Measurements from ENCODE around the gene MCTP1.
"Not testable (repeated sequence)": the region's sequence is repeated elsewhere in the genome, so short reads cannot be mapped to it uniquely, and the experiment has no call there.

The MCTP1 gene

DNA sequence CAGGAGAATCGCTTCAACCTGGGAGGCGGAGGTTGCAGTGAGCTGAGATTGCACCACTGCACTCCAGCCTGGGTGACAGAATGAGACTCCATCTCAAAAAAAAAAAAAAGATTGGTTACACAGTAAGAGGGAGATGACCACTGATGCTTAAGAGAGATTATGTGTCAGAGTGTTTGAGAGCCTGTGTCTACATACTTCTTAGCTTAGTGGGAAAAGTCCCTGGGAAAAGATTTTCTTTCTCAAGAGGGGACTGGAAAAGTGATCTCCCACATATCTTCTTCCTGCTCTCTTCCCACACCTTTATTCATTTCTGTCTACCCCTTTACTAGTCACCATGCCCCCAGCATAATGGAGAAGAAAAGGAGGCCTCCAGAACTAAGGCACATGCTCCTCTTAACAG is 55.2 kb downstream of the MCTP1 start:
- Histone ChIP-seq H3K36me3 (ENCODE audit: insufficient read depth, low read length) (no peaks in the 10 kb centered on the region), H3K9ac (ENCODE audit: low read depth, low read length) (no peak overlapping the region), H3K9me3 (ENCODE audit: control insufficient read depth, insufficient read depth, low read length) (no peaks in the 10 kb centered on the region), H3K4me1 (ENCODE audit: insufficient read depth, low read length) (no peaks in the 10 kb centered on the region)

- H3K36me3 ChIP-seq (ENCODE audit: insufficient read depth, low read length) = no peaks in the 10 kb centered on the region
- no peaks in the 10 kb centered on the region for H3K4me1 ChIP-seq (ENCODE audit: insufficient read depth, low read length)
- no peaks in the 10 kb centered on the region for H3K9me3 ChIP-seq (ENCODE audit: control insufficient read depth, insufficient read depth, low read length)
- no peak overlapping the region for H3K9ac ChIP-seq (ENCODE audit: low read depth, low read length)
Measured at GRCh38 chr5:95224701-95225459, 60.0 kb downstream of the MCTP1 start.

DNA sequence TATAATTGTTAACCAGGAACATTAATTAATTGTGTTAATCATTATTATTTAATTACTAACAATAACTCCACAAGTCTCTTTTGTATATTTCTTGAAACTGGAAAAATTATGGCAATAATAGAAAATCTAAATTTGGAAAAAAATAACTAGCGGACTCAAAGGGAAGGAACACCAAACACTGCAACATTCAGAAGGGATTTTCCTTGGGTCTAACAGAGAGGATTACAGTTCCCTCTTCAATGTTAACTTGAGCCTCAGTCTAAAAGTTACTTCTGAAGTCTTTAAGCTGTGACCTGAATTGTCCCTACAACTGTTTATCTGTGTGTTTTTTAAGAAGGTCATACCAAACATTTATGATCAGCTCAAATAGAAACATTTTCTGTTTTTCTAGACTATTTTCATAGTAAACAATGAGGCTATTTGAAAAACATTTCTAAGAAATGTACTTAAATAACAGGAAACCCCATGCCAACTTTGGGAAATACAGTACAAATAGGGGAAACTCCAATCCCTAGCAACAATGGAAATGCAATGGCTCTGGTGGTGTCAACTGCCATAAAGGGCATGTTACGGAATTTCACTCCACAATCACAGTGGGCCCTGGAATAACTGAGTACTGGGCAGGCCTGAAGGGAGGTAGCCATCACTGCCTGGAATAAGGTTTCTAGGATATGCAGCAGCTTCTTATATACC is 61.2 kb downstream of the MCTP1 start:
- no peak overlapping the region for H3K9ac ChIP-seq (ENCODE audit: low read depth, low read length)
- H3K9me3 ChIP-seq (ENCODE audit: control insufficient read depth, insufficient read depth, low read length) = no peaks in the 10 kb centered on the region
- H3K4me1 ChIP-seq (ENCODE audit: insufficient read depth, low read length) = no peaks in the 10 kb centered on the region
- no peaks in the 10 kb centered on the region for H3K36me3 ChIP-seq (ENCODE audit: insufficient read depth, low read length)

DNA sequence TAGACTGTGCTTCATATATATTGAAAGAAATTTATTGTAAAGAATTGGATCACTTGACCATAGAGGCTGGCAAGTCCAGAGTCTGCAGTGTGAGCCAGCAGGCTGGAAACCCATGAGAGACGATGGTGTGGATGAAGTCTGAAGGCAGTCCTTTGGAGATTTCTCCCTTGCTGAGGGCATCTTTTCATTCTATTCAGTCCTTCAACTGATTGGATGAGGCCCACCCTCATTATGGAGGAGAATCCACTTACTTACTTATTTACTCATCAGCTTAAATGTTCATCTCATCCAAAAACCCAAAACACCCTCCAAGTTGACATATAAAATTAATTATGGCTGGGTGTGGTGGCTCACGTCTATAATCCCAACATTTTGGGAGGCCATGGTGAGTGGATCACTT is 62.1 kb downstream of the MCTP1 start:
- no peak overlapping the region for H3K9ac ChIP-seq (ENCODE audit: low read depth, low read length)
- no peaks in the 10 kb centered on the region for H3K4me1 ChIP-seq (ENCODE audit: insufficient read depth, low read length)
- no peaks in the 10 kb centered on the region for H3K9me3 ChIP-seq (ENCODE audit: control insufficient read depth, insufficient read depth, low read length)
- no peaks in the 10 kb centered on the region for H3K36me3 ChIP-seq (ENCODE audit: insufficient read depth, low read length)

GRCh38 chr5:95221234-95221633 is 63.7 kb downstream of the MCTP1 start:
- H3K9me3 ChIP-seq (ENCODE audit: control insufficient read depth, insufficient read depth, low read length) = no peaks in the 10 kb centered on the region
- H3K4me1 ChIP-seq (ENCODE audit: insufficient read depth, low read length) = no peaks in the 10 kb centered on the region
- H3K9ac ChIP-seq (ENCODE audit: low read depth, low read length) = no peak overlapping the region
- H3K36me3 ChIP-seq (ENCODE audit: insufficient read depth, low read length) = no peaks in the 10 kb centered on the region

DNA sequence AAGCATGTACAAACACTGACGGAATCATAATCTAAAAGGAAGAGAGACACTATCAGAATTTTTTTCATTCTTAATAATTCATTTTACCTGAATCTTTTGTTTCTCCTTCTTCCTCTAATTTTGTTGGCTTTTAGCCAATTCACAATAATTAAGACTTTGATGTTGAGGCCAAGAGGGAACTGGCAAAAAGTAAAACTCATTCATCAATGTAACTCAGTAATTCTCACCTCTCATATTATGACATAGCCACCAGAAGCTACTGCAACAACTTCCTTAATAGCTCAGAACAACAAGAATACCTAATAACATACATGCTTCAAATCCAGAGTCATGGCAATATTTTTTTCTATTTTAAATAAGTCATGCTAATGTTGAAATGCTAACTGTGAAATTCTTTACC is 64.5 kb downstream of the MCTP1 start:
- Histone ChIP-seq H3K9ac (ENCODE audit: low read depth, low read length) (no peak overlapping the region), H3K4me1 (ENCODE audit: insufficient read depth, low read length) (no peaks in the 10 kb centered on the region), H3K36me3 (ENCODE audit: insufficient read depth, low read length) (no peaks in the 10 kb centered on the region), H3K9me3 (ENCODE audit: control insufficient read depth, insufficient read depth, low read length) (no peaks in the 10 kb centered on the region)

GRCh38 chr5:95219411-95219810 is 65.5 kb downstream of the MCTP1 start:
- H3K36me3 ChIP-seq (ENCODE audit: insufficient read depth, low read length) = no peaks in the 10 kb centered on the region
- no peaks in the 10 kb centered on the region for H3K4me1 ChIP-seq (ENCODE audit: insufficient read depth, low read length)
- H3K9ac ChIP-seq (ENCODE audit: low read depth, low read length) = no peak overlapping the region

GRCh38 chr5:95217881-95218280 is 67.0 kb downstream of the MCTP1 start:
- Histone ChIP-seq H3K4me1 (ENCODE audit: insufficient read depth, low read length) (no peaks in the 10 kb centered on the region), H3K36me3 (ENCODE audit: insufficient read depth, low read length) (no peaks in the 10 kb centered on the region), H3K9me3 (ENCODE audit: control insufficient read depth, insufficient read depth, low read length) (no peaks in the 10 kb centered on the region), H3K9ac (ENCODE audit: low read depth, low read length) (no peak overlapping the region)

More at GRCh38 chr5:95219411-95219810, 65.5 kb downstream of the MCTP1 start:
- no peaks in the 10 kb centered on the region for H3K9me3 ChIP-seq (ENCODE audit: control insufficient read depth, insufficient read depth, low read length)

- no peak overlapping the region for H3K9ac ChIP-seq (ENCODE audit: low read depth, low read length)
- no peaks in the 10 kb centered on the region for H3K4me1 ChIP-seq (ENCODE audit: insufficient read depth, low read length)
- no peaks in the 10 kb centered on the region for H3K36me3 ChIP-seq (ENCODE audit: insufficient read depth, low read length)
- H3K9me3 ChIP-seq (ENCODE audit: control insufficient read depth, insufficient read depth, low read length) = no peaks in the 10 kb centered on the region
Measured at GRCh38 chr5:95217351-95217750, 67.5 kb downstream of the MCTP1 start.

- Histone ChIP-seq H3K9ac (ENCODE audit: low read depth, low read length) (no peak overlapping the region), H3K36me3 (ENCODE audit: insufficient read depth, low read length) (no peaks in the 10 kb centered on the region), H3K4me1 (ENCODE audit: insufficient read depth, low read length) (no peaks in the 10 kb centered on the region), H3K9me3 (ENCODE audit: control insufficient read depth, insufficient read depth, low read length) (no peaks in the 10 kb centered on the region)
Measured at GRCh38 chr5:95216136-95216955, 68.5 kb downstream of the MCTP1 start.

- not testable (repeated sequence) for H3K9me3 ChIP-seq (ENCODE audit: control insufficient read depth, insufficient read depth, low read length); H3K4me1 ChIP-seq (ENCODE audit: insufficient read depth, low read length); H3K9ac ChIP-seq (ENCODE audit: low read depth, low read length); H3K36me3 ChIP-seq (ENCODE audit: insufficient read depth, low read length)
Measured at GRCh38 chr5:95207811-95208210, 77.1 kb downstream of the MCTP1 start.

DNA sequence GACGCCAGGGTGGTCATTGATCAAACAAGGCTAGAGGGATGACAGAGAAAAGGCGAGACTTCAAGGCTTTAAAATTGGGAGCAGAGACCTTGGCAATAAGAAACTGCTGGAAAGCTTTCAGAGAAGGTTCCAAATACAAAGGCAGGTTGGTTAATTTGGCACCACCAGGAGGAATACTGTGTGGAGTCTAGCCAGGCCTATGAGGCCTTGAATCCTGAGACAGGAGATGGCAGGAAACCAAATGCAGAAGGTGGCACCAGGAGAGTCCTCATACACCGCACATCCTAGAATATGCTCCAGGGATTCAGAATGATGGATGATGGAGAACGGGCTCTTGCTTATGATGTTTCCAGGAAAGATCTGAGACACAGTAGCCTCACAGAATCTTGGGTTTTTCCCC is 90.0 kb downstream of the MCTP1 start:
- Histone ChIP-seq H3K4me1 (ENCODE audit: insufficient read depth, low read length) (peaks cover 8% of the 10 kb centered on the region; the same call in 1 of the 2 replicates), H3K36me3 (ENCODE audit: insufficient read depth, low read length) (no peaks in the 10 kb centered on the region), H3K9ac (ENCODE audit: low read depth, low read length) (no peak overlapping the region), H3K9me3 (ENCODE audit: control insufficient read depth, insufficient read depth, low read length) (no peaks in the 10 kb centered on the region)

- Histone ChIP-seq H3K4me1 (ENCODE audit: insufficient read depth, low read length) (no peaks in the 10 kb centered on the region), H3K9ac (ENCODE audit: low read depth, low read length) (no peak overlapping the region), H3K36me3 (ENCODE audit: insufficient read depth, low read length) (no peaks in the 10 kb centered on the region), H3K9me3 (ENCODE audit: control insufficient read depth, insufficient read depth, low read length) (no peaks in the 10 kb centered on the region)
Measured at GRCh38 chr5:95191330-95191729, 93.6 kb downstream of the MCTP1 start.

- H3K4me1 ChIP-seq (ENCODE audit: insufficient read depth, low read length) = no peaks in the 10 kb centered on the region; the same call in 1 of the 2 replicates
- no peak overlapping the region for H3K9ac ChIP-seq (ENCODE audit: low read depth, low read length)
- H3K9me3 ChIP-seq (ENCODE audit: control insufficient read depth, insufficient read depth, low read length) = no peaks in the 10 kb centered on the region
- H3K36me3 ChIP-seq (ENCODE audit: insufficient read depth, low read length) = no peaks in the 10 kb centered on the region
Measured at GRCh38 chr5:95184924-95185323, 100.0 kb downstream of the MCTP1 start.

All from ES-I3 (cell line).